Measurements from ENCODE around the gene ZNF827.

The ZNF827 gene

GRCh38 chr4:145898466-145898865, 40.2 kb downstream of the ZNF827 start:
- H3K4me3 ChIP-seq (ENCODE audit: low read depth, low read length), result no peak overlapping the region
- in situ Hi-C loops (cut with HindIII; ENCODE audit: low sequenced_read_pairs), result no loop called here
- no peak for DNase-seq (ENCODE audit: low read depth, low spot score)
- TF ChIP-seq CTCF (IDR thresholded peaks at IDR 0.05; ENCODE audit: low read depth, low read length), result no peak

GRCh38 chr4:145895056-145895455, 43.6 kb downstream of the ZNF827 start:
- no peak for TF ChIP-seq CTCF (IDR thresholded peaks at IDR 0.05; ENCODE audit: low read depth, low read length)
- DNase-seq (ENCODE audit: low read depth, low spot score), result no peak
- in situ Hi-C loops (cut with HindIII; ENCODE audit: low sequenced_read_pairs), result no loop called here
- H3K4me3 ChIP-seq (ENCODE audit: low read depth, low read length), result no peak overlapping the region

DNA sequence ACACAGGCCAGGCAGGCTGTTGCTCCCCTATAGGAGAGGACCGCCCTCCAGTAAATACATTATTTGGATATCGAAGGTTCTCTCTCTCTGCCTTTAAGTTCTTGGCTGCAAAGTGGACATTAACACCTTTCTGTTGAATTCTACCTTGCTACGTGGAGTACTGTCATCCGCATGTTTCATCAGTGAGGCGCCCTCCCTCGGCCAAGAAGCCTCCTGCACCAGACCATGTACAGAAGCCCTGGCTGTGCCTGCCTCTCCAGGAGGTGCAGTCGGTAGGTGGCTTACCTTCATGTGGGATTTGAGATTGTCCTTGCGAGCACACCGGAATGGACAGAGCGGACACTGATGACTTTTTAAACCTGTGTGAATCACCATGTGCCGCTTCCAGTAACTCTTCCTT, 46.7 kb downstream of the ZNF827 start:
- DNase-seq (ENCODE audit: low read depth, low spot score), result no peak
- H3K4me3 ChIP-seq (ENCODE audit: low read depth, low read length), result no peak overlapping the region
- peak; percentile 3 for TF ChIP-seq CTCF (IDR thresholded peaks at IDR 0.05; ENCODE audit: low read depth, low read length)
- in situ Hi-C loops (cut with HindIII; ENCODE audit: low sequenced_read_pairs), result no loop called here

DNA sequence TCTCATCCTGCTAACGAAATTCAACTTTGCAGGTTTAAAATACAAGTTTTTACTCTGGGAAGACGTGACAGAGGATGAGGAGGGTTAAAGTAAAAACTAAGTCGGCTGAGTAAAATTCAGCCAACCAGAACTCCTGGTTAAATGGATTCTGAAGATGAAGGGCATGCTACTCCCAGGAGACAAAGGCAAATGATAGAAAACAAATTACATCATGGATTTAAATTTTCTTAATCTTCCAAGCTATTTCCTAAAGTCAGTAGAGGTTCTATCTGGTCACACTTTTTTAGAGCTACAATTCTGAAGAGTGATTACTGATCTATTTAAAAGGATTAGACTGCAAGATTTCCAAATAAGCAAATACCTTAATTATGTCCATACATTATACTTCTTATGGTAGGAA, 47.9 kb downstream of the ZNF827 start:
- DNase-seq (ENCODE audit: low read depth, low spot score), result no peak
- in situ Hi-C loops (cut with HindIII; ENCODE audit: low sequenced_read_pairs), result no loop called here
- H3K4me3 ChIP-seq (ENCODE audit: low read depth, low read length), result no peak overlapping the region
- TF ChIP-seq CTCF (IDR thresholded peaks at IDR 0.05; ENCODE audit: low read depth, low read length), result no peak

- in situ Hi-C loops (cut with HindIII; ENCODE audit: low sequenced_read_pairs), result no loop called here
- no peak overlapping the region for H3K4me3 ChIP-seq (ENCODE audit: low read depth, low read length)
- no peak for DNase-seq (ENCODE audit: low read depth, low spot score)
- peak; percentile 13 for TF ChIP-seq CTCF (IDR thresholded peaks at IDR 0.05; ENCODE audit: low read depth, low read length)
Measured at GRCh38 chr4:145888393-145888792, 50.2 kb downstream of the ZNF827 start.

DNA sequence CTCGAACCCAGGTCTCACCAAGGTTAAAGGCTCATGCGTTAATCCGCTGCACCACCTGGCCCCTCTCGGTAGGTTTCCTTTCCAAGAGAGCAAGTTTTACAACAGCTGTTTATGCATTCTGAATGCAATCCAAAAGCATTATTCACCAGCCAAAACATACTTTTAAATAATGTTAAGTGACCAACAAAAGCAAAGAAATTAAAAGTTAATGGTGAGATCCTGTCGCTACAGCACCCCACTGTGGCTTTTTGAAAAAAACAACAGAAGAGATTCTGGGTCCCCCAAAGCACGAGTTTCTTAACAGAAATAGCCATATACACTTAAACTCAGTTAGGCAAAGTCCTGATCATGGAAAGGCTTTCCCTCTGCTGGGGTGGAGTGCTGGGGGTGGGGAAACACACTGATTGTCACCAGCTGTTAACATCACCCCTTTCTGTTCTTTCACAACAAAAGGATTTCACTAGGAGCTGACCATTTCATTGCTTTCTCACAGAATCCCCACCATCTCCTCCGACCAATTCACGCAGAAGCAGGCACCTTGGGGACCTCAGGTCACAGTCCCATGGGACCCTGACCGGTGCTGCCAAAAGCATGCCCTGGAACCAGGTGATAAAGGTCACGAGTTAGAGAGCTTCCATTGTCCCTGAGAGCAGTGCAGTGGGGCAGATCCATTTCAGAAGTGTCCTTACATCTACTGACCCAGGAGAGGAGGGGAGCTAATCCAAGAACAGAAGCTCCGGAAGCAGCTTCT, 51.2 kb downstream of the ZNF827 start:
- TF ChIP-seq CTCF (IDR thresholded peaks at IDR 0.05; ENCODE audit: low read depth, low read length), result no peak
- no peak overlapping the region for H3K4me3 ChIP-seq (ENCODE audit: low read depth, low read length)
- peak; percentile 77 for DNase-seq (ENCODE audit: low read depth, low spot score)
- in situ Hi-C loops (cut with HindIII; ENCODE audit: low sequenced_read_pairs), result no loop called here
